Body of pancreas (tissue), 4 donors: ENCODE data around the gene SKI. TPM values are rescaled to one million over a fixed set of nuclear protein-coding genes. Genes with fewer than 3 reads are reported as not detected.

ENCODE experiments used
- ATAC-seq: fragments of 150-250 bp; one replicate; pipeline ENCODE4 v1.9.1; 2016
- DNase-seq, 4 donors: peaks; one replicate each; pipeline ENCODE4 v3.0.0-alpha.2; 2019
- H3K27ac ChIP-seq, 4 donors: fragments of 200-600 bp; sonication (generic); 1 replicate in 3 of 4; 2 replicates in 1 of 4; pipeline versions ENCODE4 v1.5.1 to v1.6.1; 2016 to 2019; ENCODE audit warnings: mild to moderate bottlenecking in 1 of 4, mixed read lengths in 1 of 4, moderate library complexity in 1 of 4
- H3K27me3 ChIP-seq, 2 donors: fragments of 200-600 bp; sonication (generic); one replicate each; pipeline ENCODE4 v1.6.0; 2016; ENCODE audit warnings: mild to moderate bottlenecking in 1 of 2
- H3K36me3 ChIP-seq, 2 donors: fragments of 200-600 bp; sonication (generic); replicated peaks in 1 of 2; 2 replicates each; pipeline ENCODE4 v1.5.1; 2016; ENCODE audit warnings: low read depth in 2 of 2; ENCODE audit not compliant: insufficient read depth in 1 of 2
- H3K4me1 ChIP-seq: fragments of 200-600 bp; sonication (generic); one replicate; pipeline ENCODE4 v1.6.0; 2016
- H3K4me3 ChIP-seq, 2 donors: fragments of 200-600 bp; sonication (generic); 1 replicate in 1 of 2; 2 replicates in 1 of 2; pipeline ENCODE4 v1.5.1; 2016 to 2019
- H3K9me3 ChIP-seq, 3 donors: fragments of 200-600 bp; sonication (generic); 1 replicate in 2 of 3; 2 replicates in 1 of 3; pipeline ENCODE4 v1.5.1; 2016
- POLR2A ChIP-seq, 3 donors: fragments of 450-650 bp; IDR thresholded peaks; one replicate each; pipeline ENCODE4 v1.6.1; 2016; ENCODE audit warnings: antibody characterized with exemption in 3 of 3, mild to moderate bottlenecking in 2 of 3
- WGBS, 2 donors: methylation state at CpG; one replicate each; pipeline ENCODE4 v1.1.5; 2017; 5-methylcytosine and 5-hydroxymethylcytosine counted together
- intact Hi-C: fragments of 100-400 bp; cut with DNase I; formaldehyde crosslinking; loops from one replicate; pipeline ENCODE4 v1.15.1; 2023
- total RNA-seq, 2 donors: library from RNA; depleted of rRNA; stranded (reverse); fragments of >200 nt; gene quantifications; one replicate each; pipeline ENCODE4 v1.1.0, GENCODE V29; 2016
- TF ChIP-seq, protein P1 (sequence below), 7 experiments: fragments of 450-650 bp in 4 of 7; fragments of 200-600 bp in 3 of 7; sonication (generic) in 3 of 7; IDR thresholded peaks; one replicate each; pipeline ENCODE4 v1.5.1; 2016 to 2019; ENCODE audit warnings: antibody characterized with exemption in 7 of 7

SKI gene
- total RNA-seq, 2 donors from 2014 or later, result 15.8 to 33.0 TPM

- H3K27ac ChIP-seq, result no peak overlapping the region
Measured at GRCh38 chr1:2358072-2358471, 130.0 kb downstream of the SKI start.

GRCh38 chr1:2358651-2359640, 130.8 kb downstream of the SKI start:
- 79 to 85% methylated on average over 23 of the region's 24 CpGs for WGBS, 2 donors
- no peak overlapping the region for H3K4me3 ChIP-seq
- DNase-seq, result no peak
- no peaks in the 10 kb centered on the region for H3K27me3 ChIP-seq
- TF ChIP-seq, protein P1, sequence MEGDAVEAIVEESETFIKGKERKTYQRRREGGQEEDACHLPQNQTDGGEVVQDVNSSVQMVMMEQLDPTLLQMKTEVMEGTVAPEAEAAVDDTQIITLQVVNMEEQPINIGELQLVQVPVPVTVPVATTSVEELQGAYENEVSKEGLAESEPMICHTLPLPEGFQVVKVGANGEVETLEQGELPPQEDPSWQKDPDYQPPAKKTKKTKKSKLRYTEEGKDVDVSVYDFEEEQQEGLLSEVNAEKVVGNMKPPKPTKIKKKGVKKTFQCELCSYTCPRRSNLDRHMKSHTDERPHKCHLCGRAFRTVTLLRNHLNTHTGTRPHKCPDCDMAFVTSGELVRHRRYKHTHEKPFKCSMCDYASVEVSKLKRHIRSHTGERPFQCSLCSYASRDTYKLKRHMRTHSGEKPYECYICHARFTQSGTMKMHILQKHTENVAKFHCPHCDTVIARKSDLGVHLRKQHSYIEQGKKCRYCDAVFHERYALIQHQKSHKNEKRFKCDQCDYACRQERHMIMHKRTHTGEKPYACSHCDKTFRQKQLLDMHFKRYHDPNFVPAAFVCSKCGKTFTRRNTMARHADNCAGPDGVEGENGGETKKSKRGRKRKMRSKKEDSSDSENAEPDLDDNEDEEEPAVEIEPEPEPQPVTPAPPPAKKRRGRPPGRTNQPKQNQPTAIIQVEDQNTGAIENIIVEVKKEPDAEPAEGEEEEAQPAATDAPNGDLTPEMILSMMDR (IDR thresholded peaks at IDR 0.05), result no peak
- TF ChIP-seq POLR2A (IDR thresholded peaks at IDR 0.05), result no peak
- H3K27ac ChIP-seq, result no peak overlapping the region
- no peak for ATAC-seq
- no peaks in the 10 kb centered on the region for H3K9me3 ChIP-seq
- H3K4me1 ChIP-seq, result no peaks in the 10 kb centered on the region
- intact Hi-C loops, result no loop called here
- no peaks in the 10 kb centered on the region for H3K36me3 ChIP-seq

More at GRCh38 chr1:2358072-2358471, 130.0 kb downstream of the SKI start:
- Histone ChIP-seq H3K4me3 (no peak overlapping the region), H3K36me3 (no peaks in the 10 kb centered on the region), H3K27me3 (no peaks in the 10 kb centered on the region), H3K9me3 (no peaks in the 10 kb centered on the region), H3K4me1 (no peaks in the 10 kb centered on the region)
- TF ChIP-seq, protein P1 (IDR thresholded peaks at IDR 0.05), result no peak
- no peak for TF ChIP-seq POLR2A (IDR thresholded peaks at IDR 0.05)
- ATAC-seq, result no peak
- WGBS, 2 donors, result 81 to 85% methylated on average over 5 to 12 of the region's 13 CpGs
- intact Hi-C loops, result no loop called here
- DNase-seq, result no peak

Other genes starting within 250 kb of the SKI start
- under 1 TPM in 1 of 2 donors, not detected in 1; under 0.01 TPM for gene CFAP74, start 224.5 kb upstream of the SKI start, total RNA-seq
- gene GABRD, start 209.0 kb upstream of the SKI start, total RNA-seq, result not detected
- gene PRKCZ, start 177.9 kb upstream of the SKI start, total RNA-seq, result 10 to 100 TPM in 1 of 2 donors, 1 to 10 TPM in 1; 9.6 to 10.9 TPM
- 10 to 100 TPM; 19.8 to 23.6 TPM for gene FAAP20, start 33.5 kb upstream of the SKI start, total RNA-seq
- gene MORN1, start 163.2 kb downstream of the SKI start, total RNA-seq, result 10 to 100 TPM in 1 of 2 donors, 1 to 10 TPM in 1; 7.0 to 17.8 TPM
- gene RER1, start 163.5 kb downstream of the SKI start, total RNA-seq, result 10 to 100 TPM; 50.3 to 57.7 TPM
- gene PEX10, start 184.2 kb downstream of the SKI start, total RNA-seq, result 10 to 100 TPM; 18.1 to 26.5 TPM
- 10 to 100 TPM in 1 of 2 donors, 1 to 10 TPM in 1; 5.7 to 27.4 TPM for gene PLCH2, start 248.0 kb downstream of the SKI start, total RNA-seq